IPS DF 19.7 (cell line): ENCODE results near the gene TPRG1.
"Not testable (repeated sequence)": the region's sequence is repeated elsewhere in the genome, so short reads cannot be mapped to it uniquely, and the experiment has no call there.

Source experiments
- DNase-seq: peaks from one replicate; pipeline ENCODE4 v3.0.0-alpha.2; 2013; ENCODE audit warnings: low read depth, low spot score

Gene TPRG1

DNA sequence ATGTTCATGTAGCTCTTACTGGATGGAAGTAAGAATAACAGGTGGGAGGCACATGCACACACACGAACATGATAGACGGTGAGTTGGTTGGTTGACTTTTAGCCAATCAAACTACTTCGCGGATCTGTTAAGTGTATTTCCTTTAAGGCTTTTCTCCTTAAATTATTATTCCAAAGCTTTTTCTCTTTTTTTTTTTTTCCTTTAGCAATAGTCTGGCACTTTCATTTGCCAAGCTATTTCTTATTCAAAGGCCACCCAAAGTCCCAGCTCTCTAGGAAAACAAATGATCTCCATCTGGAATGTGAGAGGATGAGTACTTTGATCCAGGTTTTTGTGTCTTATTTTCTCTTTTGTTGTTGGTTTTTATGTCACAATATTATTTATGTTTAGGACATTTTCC lies 141.1 kb downstream of the TPRG1 start:
- DNase-seq, result no peak

DNA sequence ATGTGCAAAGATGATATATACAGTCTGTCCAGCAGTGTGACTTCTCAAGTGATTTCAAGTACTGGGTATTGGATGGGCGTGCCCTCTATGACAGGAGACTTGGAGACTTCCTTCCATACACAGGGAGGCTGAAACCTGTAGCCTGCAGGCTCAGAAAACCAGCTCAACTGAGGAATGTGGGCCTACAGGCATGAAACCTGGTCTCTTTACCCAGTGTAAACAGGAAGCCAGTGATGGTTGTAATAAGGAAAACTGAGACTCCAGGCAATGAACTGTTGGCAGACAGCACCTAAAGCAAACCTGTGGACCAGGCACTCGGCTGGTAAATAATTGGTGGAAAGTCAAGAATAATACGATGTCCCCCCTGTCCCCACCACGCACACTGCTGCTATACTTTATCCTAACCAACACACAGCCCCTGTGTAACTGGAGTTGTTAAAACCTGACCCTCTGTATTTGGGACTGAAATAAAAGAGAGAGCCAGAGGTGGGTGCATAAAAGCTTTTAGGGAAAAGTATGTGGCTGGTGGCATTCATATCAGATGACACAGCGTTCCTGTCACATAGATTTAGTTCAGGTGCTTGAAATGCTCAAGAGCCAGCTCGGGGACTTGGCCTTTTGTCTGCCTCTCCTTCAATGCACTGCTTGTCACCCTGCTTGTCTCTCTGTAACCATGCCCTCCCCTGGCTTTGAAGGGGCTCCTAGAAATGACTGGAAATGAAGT lies 144.7 kb downstream of the TPRG1 start:
- no peak for DNase-seq

DNA sequence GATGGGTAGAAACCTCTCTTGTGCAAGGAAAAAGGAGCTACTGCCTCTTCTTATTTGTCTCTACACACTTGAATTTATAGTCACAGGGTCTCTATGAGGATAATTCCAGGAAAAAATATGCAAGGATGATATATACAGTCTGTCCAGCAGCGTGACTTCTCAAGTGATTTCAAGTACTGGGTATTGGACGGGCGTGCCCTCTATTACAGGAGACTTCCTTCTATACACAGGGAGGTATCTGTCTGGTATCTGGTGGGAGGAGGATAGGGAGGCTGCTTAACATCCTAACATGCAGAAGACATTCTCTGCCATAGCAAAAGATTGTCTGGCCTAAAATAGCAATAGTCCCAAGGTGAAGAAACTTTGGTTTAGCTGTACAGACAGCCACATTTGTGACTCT lies 146.1 kb downstream of the TPRG1 start:
- no peak for DNase-seq

DNA sequence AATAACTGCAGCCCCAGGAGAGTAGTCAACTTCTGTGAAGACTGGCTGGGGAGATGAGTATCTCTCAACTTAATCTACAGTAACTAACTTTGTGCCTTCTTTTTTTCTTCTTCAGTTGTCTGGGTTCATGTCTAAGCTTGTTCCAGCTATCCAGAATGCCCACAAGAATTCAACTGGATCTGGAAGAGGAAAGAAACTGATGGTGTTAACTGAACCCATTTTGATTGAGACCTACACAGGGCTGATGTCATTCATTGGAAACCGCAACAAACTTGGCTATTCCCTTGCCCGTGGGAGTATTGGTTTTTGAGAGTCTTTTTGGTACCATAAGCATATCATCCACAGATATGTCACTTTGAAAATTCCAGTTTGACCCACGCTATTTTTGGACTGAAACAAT lies 148.7 kb downstream of the TPRG1 start:
- DNase-seq, result no peak

DNA sequence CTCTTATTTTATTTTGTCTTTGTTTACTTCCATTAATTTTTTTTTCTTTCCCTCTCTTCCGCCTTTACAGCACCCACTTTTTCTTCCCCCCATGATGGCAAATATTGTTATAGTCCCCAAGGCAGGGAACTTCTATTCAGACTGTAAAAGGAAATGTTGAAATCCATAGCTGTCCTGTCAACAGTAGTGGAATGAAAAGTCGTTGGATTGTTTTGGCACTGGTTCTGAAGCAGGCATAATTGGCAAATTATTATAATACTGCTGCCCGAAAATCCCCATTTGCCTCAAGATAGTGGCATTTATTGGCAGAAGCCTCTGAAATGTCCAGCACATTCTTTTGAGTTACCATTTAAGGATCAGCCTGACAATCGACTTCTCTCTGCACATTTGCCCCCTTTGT lies 150.6 kb downstream of the TPRG1 start:
- no peak for DNase-seq

DNA sequence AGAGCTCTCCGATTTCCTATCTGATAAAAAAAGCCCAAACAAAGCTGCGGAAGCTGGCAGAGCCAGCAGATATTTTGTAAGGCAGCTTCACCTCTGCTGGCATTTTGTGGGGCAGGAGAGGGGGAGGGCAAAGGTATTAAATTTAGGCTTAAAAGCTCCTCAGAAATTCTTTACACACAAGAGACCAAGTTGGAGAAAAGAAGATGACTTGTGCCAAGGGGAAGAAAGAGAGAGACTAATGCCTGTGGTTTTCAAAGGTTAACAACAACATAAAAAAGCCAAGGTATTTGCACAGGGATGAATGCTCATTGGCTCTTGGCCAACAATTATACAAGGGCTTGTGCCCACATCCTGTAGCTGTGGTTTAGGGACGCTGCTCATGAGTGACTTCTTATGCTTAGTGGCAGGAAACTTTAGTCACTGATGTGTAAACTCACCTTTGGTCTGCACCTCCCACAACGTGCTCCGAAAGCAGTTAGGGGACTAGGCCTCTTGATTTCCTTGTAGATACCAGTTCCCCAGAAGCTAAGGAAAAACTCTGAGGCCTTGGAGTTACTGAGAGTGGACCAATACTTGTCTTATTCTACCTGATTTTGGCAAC lies 152.9 kb downstream of the TPRG1 start:
- no peak for DNase-seq

DNA sequence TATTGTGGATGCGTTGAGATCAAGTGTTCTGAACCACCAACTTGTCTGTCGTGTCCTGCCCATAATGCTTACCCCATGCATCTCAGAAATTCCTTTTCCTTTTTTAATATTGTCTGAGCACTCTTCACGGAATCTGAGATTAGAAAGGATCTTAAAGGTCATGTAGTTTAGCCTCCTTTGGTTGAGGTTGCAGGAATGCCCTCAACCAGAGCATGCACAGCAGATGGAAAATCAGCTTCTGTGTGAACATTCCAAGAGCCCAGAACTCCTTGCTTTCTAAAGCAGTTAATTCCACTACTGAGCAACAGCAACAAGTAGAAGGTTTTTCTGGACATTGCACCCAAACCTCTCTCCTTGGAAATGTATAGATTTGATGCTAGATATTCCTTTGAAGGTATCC lies 153.7 kb downstream of the TPRG1 start:
- no peak for DNase-seq

DNA sequence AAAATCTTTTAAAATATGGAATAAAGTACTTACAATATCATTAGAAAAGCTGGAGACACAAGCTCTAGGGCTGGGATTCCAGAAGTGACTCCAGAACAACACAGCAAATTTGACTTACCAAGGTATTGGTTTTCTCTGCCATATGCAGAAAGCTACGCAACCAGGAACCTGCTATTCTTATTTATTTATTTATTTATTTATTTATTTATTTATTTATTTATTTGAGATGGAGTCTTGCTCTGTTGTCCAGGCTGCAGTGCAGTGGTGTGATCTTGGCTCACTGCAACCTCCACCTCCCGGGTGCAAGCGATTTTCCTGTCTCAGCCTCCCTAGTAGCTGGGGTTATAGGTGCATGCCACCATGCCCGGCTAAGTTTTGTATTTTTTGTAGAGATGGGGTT lies 157.9 kb downstream of the TPRG1 start:
- not testable (repeated sequence) for DNase-seq

DNA sequence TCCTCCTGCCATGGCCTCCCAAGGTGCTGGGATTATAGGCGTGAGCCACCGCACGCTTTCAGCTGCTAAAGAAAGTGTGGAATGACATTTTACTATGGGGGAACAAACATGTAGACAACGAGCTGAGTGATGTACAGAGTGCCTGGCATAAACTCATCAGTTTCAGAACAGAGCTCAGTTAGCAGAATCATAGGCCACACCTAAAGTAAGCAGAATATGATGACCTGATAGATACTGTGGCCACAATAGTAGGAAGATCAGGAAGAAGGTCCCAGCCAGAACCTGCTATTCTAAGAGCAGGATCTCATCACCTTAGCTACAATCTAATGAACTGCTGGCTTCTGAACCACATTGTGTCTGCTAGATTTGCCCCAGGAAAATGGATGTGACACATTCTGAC lies 158.3 kb downstream of the TPRG1 start:
- DNase-seq, result no peak

DNA sequence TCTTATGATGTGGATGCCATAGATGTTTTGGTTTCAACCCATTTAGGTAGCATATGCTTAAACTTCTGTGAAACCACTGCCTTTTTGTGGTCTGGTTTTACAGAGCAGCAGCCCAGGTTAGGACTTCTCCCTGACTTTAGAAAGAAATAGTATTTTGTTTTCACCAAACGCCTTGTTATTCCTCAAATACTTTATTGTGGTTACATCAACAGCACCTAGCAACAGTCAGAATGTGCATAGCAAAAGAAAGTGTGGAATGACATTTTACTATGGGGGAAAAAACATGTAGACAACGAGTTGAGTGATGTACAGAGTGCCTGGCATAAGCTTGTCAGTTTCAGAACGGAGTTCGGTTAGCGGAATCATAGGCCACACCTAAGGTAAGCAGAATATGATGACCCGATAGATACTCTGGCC lies 159.2 kb downstream of the TPRG1 start:
- no peak for DNase-seq

DNA sequence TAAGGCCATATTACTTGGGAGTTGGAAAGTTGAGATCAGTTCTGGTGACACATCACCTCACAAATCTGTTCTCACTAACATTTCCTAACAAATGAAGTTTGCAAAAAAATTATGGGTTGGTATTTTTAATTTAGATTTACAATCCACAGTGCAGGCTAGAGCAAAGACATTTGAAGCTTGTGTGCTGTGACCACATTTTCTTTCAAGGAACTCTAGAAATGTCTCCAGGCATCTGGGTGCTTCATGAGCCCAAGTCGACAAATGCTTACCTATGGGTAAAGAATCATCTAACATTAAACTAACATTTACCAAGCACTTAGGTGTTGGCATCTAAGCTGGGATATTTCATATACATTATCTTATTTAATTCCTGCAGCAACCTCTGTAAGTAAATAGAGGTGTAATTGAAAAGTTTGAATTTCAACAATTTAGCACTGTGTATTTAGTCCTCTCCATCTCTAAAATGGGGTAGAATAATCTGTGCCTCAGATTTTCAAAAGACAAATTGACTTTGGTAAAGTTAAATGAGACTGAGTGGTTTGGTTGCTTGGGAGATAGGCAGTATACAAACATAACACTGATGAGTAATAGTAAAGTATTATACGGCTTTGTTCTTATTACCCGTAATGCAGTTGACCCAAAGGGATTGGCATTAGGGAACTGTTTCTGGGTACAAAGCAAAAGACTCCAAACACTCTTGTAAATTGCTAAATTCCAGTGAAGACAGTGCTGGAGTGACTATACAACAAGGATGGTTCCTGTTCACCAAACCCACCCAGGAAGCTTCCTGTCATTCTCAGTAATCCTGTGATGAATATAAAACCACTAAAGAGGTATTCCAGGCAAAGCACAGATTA lies 162.5 kb downstream of the TPRG1 start:
- DNase-seq, result no peak

DNA sequence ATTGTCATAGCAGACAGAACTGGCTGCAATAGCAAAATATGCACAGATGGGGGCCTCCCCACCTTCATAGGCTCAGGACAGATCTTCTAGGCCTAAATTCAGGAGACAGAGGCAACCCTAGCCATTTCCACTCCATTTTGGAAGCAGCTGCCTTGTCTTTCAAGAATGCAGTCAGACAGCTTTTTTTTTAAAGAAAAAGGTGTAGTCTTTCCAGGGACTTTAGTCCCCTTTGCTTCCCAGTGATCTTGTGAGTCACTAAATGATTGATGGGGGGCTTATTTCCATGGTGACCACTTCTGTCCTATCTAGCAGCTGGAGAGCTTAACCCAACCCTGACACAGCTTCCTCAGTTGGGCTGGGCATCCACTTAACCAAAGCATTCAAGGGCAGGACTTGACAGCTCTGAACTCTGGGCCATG lies 165.9 kb downstream of the TPRG1 start:
- no peak for DNase-seq

DNA sequence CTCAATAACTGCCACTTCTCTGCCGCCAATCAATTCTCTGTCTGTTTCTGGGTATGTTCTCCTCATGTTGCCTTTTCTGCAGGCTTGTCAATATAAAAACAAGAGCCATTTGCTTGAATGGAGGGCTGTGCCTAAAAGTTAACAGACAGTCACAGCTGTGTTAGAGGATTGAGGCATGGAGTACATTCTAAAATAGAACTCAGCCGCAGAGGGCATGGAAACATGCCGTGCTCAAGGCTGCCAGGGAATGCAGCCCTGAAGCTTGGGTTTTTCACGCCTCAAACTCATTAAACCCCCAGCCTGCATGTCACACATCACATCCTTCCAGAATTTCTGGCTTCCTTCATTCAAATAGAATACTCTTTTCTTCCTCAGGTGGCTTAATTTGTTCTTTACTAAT lies 166.6 kb downstream of the TPRG1 start:
- DNase-seq, result no peak

DNA sequence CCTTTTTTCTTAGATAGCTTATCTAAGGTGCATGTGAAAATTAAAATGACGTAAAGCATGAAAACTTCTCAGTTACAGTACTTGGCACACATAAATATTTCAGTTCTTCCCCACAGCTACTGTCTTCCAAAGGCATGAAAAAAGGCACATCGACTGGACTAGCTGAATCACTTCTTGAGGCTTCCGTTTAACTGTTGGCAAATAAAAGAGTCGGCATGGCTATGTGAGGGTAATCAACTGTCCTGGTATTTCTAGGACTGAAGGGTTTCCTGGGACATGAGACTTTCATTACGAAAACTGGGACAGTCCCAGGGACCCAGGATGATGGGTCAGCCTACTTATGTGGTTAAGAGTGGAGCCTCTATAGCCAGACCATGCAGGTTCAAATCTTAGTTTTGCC lies 168.2 kb downstream of the TPRG1 start:
- no peak for DNase-seq

DNA sequence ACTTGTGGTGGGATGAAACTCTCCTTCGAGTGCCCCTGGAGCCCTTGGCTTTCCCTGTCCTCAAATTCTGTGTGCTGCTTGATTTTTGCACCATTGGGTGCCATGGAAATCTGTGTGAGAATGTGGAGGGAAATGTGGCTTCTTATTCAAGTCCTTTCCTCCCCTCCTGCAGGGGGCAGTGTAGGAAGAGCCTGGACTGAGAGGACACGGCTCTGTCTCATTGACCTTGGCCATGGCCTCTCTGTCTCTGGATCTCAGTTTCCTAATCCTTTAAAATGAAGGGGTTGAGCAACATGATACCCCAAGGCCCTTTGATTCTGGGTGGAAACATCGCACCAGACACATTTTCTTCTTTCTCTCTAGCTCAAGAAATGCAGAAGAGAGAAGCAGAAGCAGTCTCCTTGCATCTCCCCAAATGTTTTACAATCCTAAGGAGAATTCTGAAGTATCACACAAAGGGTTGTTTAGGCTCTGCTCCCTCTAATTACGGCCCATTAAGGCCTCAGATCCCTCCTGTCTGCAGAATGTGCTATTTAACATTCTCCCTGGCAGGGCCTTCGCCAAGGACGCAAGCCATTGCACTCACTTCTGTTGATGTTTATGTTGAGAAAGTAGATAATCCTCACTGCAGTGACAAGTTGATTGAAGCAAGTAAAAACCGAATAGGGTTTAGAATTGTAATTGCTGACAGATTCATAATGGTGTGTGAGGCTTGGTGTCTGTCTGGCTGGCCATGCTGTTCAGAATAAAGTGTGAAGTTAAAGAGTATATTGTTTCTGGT lies 169.1 kb downstream of the TPRG1 start:
- no peak for DNase-seq

DNA sequence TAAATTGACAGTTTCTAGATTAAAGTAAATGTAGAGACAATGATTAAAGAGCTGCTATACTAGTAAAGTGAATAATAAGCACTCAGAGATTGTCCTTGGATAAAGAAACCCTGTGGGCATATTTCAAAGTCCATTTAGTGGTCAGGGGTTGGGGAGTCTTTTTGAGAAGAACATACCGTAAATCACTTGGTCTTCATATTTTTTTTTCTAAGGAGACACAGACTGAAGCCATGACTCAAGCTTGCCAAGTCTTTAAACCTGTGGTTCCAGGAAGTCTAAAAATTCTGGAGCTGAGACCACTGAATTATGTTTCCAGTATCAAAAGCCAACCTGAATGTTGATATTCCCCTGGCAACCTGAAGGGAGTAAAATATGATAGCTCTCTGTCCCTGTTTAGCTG lies 171.0 kb downstream of the TPRG1 start:
- DNase-seq, result no peak

DNA sequence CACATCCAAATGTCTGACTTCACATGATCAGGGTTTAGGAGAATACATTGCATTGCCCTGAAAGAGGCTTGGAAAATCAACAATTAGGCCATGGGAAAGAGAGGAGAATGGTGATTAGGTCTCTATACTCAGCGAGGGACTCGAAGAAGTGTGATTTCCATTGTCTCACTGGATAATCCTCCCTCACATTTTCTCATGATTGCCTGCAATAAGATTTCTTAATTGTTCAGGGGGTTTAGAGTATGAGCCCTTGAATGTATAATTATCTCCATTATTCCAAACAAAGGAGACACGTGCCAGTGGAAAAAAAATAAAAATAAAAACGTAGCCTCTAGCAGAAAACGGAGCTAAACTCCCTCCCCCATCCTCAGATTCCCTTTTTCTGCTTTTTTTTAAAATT lies 173.2 kb downstream of the TPRG1 start:
- no peak for DNase-seq

DNA sequence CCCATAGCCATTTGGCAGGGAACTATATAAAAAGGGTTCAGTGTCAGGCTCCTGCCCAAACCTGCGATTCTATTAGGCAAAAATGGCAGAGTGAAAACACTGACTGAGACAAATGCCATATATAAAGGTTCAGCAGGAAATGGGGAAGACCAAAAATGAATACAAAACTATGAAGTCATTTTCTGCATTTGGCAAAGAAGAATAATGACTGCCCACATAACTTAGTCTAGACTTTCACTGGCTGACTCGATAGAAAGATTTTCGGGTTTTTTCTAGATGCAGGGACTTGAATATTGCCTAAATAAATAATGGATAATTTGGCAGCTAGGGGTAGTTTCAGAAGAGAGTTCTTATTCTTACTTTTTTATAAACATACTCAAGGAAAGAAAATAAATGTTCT lies 178.0 kb downstream of the TPRG1 start:
- DNase-seq, result no peak

DNA sequence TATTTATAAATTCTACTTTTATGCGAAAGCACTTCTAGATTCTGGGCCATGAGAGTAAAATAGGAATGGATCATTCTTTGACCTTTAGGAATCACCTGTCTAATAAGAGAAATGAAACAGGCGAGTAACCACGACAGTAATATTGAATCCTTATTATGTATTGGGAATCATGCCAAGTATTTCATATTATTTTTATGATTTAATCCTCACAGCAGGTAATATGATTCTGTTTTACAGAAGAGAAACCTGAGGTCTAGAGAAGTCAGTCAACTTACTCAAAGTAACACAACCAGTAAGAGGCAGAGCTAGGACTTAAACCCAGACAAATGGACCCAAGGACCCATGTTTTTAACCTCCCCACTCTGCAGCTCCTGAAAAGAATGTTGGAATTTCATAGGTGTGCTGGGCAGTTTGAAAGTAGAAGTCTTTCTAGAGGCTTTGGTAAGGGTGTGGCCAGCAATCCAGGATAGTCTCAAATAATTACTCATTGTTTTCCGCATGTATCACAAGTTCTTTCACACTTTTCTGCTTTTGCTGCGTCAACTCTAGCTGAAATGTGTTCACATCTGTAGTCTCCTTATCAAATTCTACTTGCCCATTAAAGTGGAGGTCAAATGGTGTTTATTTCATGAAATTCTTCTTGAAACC lies 181.7 kb downstream of the TPRG1 start:
- DNase-seq, result no peak

DNA sequence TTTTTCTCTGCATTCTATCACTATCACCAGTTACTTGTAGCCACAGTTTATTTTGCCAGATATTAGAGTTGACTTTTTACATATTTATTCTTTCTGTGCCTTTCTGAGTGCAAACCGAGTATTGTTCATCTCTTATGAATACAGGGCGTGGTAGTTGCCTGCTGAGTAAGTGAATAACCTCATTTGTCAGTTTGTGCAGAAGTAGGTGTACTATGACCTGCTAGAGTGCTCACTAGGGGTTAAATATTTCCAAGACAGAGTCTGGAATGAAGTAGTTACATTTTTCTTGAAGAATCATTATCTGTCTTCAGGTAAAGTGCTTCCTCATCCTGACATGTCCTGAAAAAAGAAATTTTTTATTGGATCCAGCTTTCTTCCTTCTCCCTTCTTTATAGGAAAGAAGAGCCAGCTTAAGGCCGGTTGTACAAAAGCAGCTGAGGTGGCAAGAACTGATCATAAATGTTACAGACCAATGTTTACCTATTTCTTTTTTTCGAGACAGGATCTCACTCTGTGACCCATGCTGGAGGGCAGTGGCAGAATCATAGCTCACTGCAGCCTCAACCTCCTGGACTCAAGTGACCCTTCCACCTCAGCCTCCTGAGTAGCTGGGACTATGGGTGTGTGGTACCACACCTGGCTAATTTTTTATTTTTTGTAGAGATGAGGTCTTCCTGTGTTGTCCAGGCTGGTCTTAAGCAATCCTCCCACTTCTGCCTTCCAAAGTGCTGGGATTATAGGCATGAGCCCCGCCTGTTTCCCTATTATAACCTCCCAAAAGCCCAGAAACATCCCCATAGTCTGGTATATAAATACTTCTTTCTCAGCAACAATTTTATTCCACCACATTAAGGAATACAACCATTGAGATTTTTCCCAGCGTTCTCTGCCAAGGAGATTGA lies 182.5 kb downstream of the TPRG1 start:
- no peak for DNase-seq

DNA sequence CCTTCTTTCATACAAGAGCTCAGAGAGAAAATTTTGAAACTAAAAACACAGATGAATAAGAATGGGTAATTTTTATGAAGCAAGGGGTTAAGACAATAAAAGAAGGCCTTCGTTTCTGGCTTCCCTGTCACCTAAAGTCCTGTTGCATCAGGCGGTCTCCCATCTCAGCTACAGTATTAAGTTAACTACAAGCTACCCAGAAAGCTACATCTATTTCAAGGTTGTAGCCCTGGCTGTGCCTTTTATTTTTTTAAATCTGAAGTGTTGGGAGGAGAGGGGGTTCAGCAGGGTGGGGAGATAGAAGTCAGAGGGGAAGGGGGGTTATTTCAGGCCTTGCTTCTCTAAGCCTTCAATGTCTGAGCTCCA lies 183.3 kb downstream of the TPRG1 start:
- DNase-seq, result no peak
